ENCODE data around the gene CNNM2. TPM values are rescaled to one million over a fixed set of nuclear protein-coding genes. Genes with fewer than 3 reads are reported as not detected.

The CNNM2 gene
- total RNA-seq, 2 donors from 2014 or later: 14.7 to 17.9 TPM

- Histone ChIP-seq H3K4me3 (ENCODE audit: low read length) (no peak overlapping the region), H3K9me3 (ENCODE audit: control insufficient read depth, low read length) (no peaks in the 10 kb centered on the region), H3K36me3 (ENCODE audit: control insufficient read depth, insufficient read depth, low read length) (no peaks in the 10 kb centered on the region), H3K27ac (ENCODE audit: low read depth, low read length) (no peak overlapping the region), H3K27me3 (ENCODE audit: control insufficient read depth, insufficient read depth, low read length, poor library complexity, severe bottlenecking) (no peaks in the 10 kb centered on the region), H3K4me1 (ENCODE audit: control insufficient read depth, insufficient read depth, low read length) (no peaks in the 10 kb centered on the region), H3K9ac (ENCODE audit: extremely low read depth, low read length, poor library complexity, severe bottlenecking) (no peak overlapping the region)
- Mint-ChIP-seq H3K27ac (no peak overlapping the region), H3K4me1 (no peaks in the 10 kb centered on the region), H3K4me3 (no peak overlapping the region), H3K27me3 (ENCODE audit: insufficient read depth) (no peaks in the 10 kb centered on the region), H3K36me3 (ENCODE audit: low read depth) (peaks cover 6% of the 10 kb centered on the region), H3K9me3 (no peaks in the 10 kb centered on the region)
- no peak for DNase-seq
- 78% methylated on average over 1 of the region's 2 CpGs; no CpG with 5 or more reads in 1 of the 2 experiments for WGBS, 2 experiments (ENCODE audit: insufficient coverage in 1 of 2, insufficient read length in 1 of 2)
- no peak for TF ChIP-seq CTCF (conservative IDR thresholded peaks at IDR 0.05)
Observed at GRCh38 chr10:103060575-103060974, 142.5 kb downstream of the CNNM2 start.

GRCh38 chr10:103062854-103063590, 144.9 kb downstream of the CNNM2 start:
- no peaks in the 10 kb centered on the region for H3K4me1 Mint-ChIP-seq
- no peak overlapping the region for H3K27ac Mint-ChIP-seq
- H3K9me3 ChIP-seq (ENCODE audit: control insufficient read depth, low read length): no peaks in the 10 kb centered on the region
- peak; percentile 44 for TF ChIP-seq CTCF (conservative IDR thresholded peaks at IDR 0.05)
- H3K9ac ChIP-seq (ENCODE audit: extremely low read depth, low read length, poor library complexity, severe bottlenecking): no peak overlapping the region
- H3K9me3 Mint-ChIP-seq: no peaks in the 10 kb centered on the region
- DNase-seq: peak; percentile 49
- no peak overlapping the region for H3K27ac ChIP-seq (ENCODE audit: low read depth, low read length)
- H3K36me3 Mint-ChIP-seq (ENCODE audit: low read depth): no peaks in the 10 kb centered on the region
- H3K27me3 Mint-ChIP-seq (ENCODE audit: insufficient read depth): no peaks in the 10 kb centered on the region
- no peaks in the 10 kb centered on the region for H3K27me3 ChIP-seq (ENCODE audit: control insufficient read depth, insufficient read depth, low read length, poor library complexity, severe bottlenecking)
- H3K4me3 Mint-ChIP-seq: no peak overlapping the region
- no peaks in the 10 kb centered on the region for H3K36me3 ChIP-seq (ENCODE audit: control insufficient read depth, insufficient read depth, low read length)
- H3K4me3 ChIP-seq (ENCODE audit: low read length): no peak overlapping the region
- WGBS, 2 experiments (ENCODE audit: insufficient coverage in 1 of 2, insufficient read length in 1 of 2): 83 to 95% methylated on average over 11 to 15 of the region's 15 CpGs
- no peaks in the 10 kb centered on the region for H3K4me1 ChIP-seq (ENCODE audit: control insufficient read depth, insufficient read depth, low read length)

GRCh38 chr10:103064956-103065355, 146.9 kb downstream of the CNNM2 start:
- Mint-ChIP-seq H3K36me3 (ENCODE audit: low read depth) (no peaks in the 10 kb centered on the region), H3K27ac (no peak overlapping the region), H3K4me3 (no peak overlapping the region), H3K9me3 (no peaks in the 10 kb centered on the region), H3K4me1 (no peaks in the 10 kb centered on the region), H3K27me3 (ENCODE audit: insufficient read depth) (no peaks in the 10 kb centered on the region)
- no peaks in the 10 kb centered on the region for H3K27me3 ChIP-seq (ENCODE audit: control insufficient read depth, insufficient read depth, low read length, poor library complexity, severe bottlenecking)
- H3K36me3 ChIP-seq (ENCODE audit: control insufficient read depth, insufficient read depth, low read length): no peaks in the 10 kb centered on the region
- WGBS, 2 experiments (ENCODE audit: insufficient coverage in 1 of 2, insufficient read length in 1 of 2): 96 to 100% methylated on average over 3 to 4 of the region's 4 CpGs
- H3K9ac ChIP-seq (ENCODE audit: extremely low read depth, low read length, poor library complexity, severe bottlenecking): no peak overlapping the region
- no peaks in the 10 kb centered on the region for H3K9me3 ChIP-seq (ENCODE audit: control insufficient read depth, low read length)
- H3K4me3 ChIP-seq (ENCODE audit: low read length): no peak overlapping the region
- DNase-seq: peak; percentile 26
- no peak for TF ChIP-seq CTCF (conservative IDR thresholded peaks at IDR 0.05)
- no peaks in the 10 kb centered on the region for H3K4me1 ChIP-seq (ENCODE audit: control insufficient read depth, insufficient read depth, low read length)
- no peak overlapping the region for H3K27ac ChIP-seq (ENCODE audit: low read depth, low read length)
